Fibroblast of lung (primary cell): ENCODE data around the gene MPRIP. TPM values are rescaled to one million over a fixed set of nuclear protein-coding genes. Genes with fewer than 3 reads are reported as not detected.

Source experiments
- DNase-seq, 2 donors: peaks; one replicate each; pipeline versions ENCODE4 v3.0.0 to v3.0.0-alpha.2; 2010; ENCODE audit warnings: low read depth in 2 of 2
- H2AFZ ChIP-seq: 2 replicates; pipeline ENCODE4 v1.5.1; 2012; ENCODE audit warnings: low read length, control low read depth, inconsistent platforms
- H3K27ac ChIP-seq: 2 replicates; pipeline ENCODE4 v1.5.1; 2011; ENCODE audit warnings: low read length, control low read depth; ENCODE audit not compliant: insufficient read depth
- H3K27me3 ChIP-seq: 2 replicates; pipeline ENCODE4 v1.5.1; 2011; ENCODE audit warnings: mild to moderate bottlenecking, low read length; ENCODE audit not compliant: control insufficient read depth, insufficient read depth
- H3K36me3 ChIP-seq: 2 replicates; pipeline ENCODE4 v1.5.1; 2011; ENCODE audit warnings: low read length; ENCODE audit not compliant: control insufficient read depth, insufficient read depth
- H3K4me1 ChIP-seq: 2 replicates; pipeline ENCODE4 v1.5.1; 2011; ENCODE audit warnings: low read length; ENCODE audit not compliant: control insufficient read depth, insufficient read depth; ENCODE audit errors: extremely low read depth
- H3K4me2 ChIP-seq: 2 replicates; pipeline ENCODE4 v1.5.1; 2011; ENCODE audit warnings: low read length, control low read depth; ENCODE audit not compliant: insufficient read depth; ENCODE audit errors: extremely low read depth
- H3K4me3 ChIP-seq, 4 experiments: fragments of 200-600 bp in 1 of 4; sonication (generic) in 1 of 4; replicated peaks in 1 of 4; 2 replicates each; pipeline ENCODE4 v1.5.1; 2011 to 2016; ENCODE audit warnings: low read length in 4 of 4, low read depth in 3 of 4, mild to moderate bottlenecking in 3 of 4, control low read depth in 2 of 4, inconsistent platforms in 1 of 4, mixed read lengths in 1 of 4; ENCODE audit not compliant: insufficient read depth in 1 of 4; ENCODE audit errors: control extremely low read depth in 1 of 4
- H3K79me2 ChIP-seq: 2 replicates; pipeline ENCODE4 v1.5.1; 2012; ENCODE audit warnings: mild to moderate bottlenecking, low read length, inconsistent platforms; ENCODE audit not compliant: control insufficient read depth, insufficient read depth
- H3K9ac ChIP-seq: 2 replicates; pipeline ENCODE4 v1.5.1; 2011; ENCODE audit warnings: mild to moderate bottlenecking, low read length, control low read depth; ENCODE audit not compliant: insufficient read depth
- H3K9me3 ChIP-seq: 2 replicates; pipeline ENCODE4 v1.5.1; 2012; ENCODE audit warnings: low read depth, low read length; ENCODE audit not compliant: control insufficient read depth, insufficient read depth
- H4K20me1 ChIP-seq: 2 replicates; pipeline ENCODE4 v1.5.1; 2011; ENCODE audit warnings: low read length; ENCODE audit not compliant: control insufficient read depth, insufficient read depth; ENCODE audit errors: extremely low read depth
- CTCF ChIP-seq, 2 donors: IDR thresholded peaks in 1 of 2; conservative IDR thresholded peaks in 1 of 2; 1 replicate in 1 of 2; 2 replicates in 1 of 2; pipeline ENCODE4 v1.5.1; 2011 to 2012; ENCODE audit warnings: low read length in 2 of 2, control low read depth in 1 of 2, inconsistent platforms in 1 of 2, low read depth in 1 of 2, mild to moderate bottlenecking in 1 of 2
- EZH2 ChIP-seq: IDR thresholded peaks from 2 replicates; pipeline ENCODE4 v1.5.1; 2012; ENCODE audit warnings: low read length, control low read depth, mild to moderate bottlenecking; ENCODE audit errors: missing control alignments
- polyA plus RNA-seq, 2 donors: library from polyadenylated mRNA; depleted of rRNA in 1 of 2; stranded (reverse) in 1 of 2; unstranded in 1 of 2; fragments of >200 nt; gene quantifications; 2 replicates each; pipeline ENCODE4 v1.2.1, GENCODE V29; 2011 to 2012; ENCODE audit warnings: missing spikeins in 1 of 2
- total RNA-seq: library from RNA; depleted of rRNA; stranded (reverse); fragments of >200 nt; gene quantifications from 2 replicates; pipeline ENCODE4 v1.2.1, GENCODE V29; 2014

Gene MPRIP
- total and polyA plus RNA-seq, 2 donors (not counting 1 experiment from before 2014, with no cell fraction given), result 104 to 124 TPM

- H3K4me3 ChIP-seq, result no peak overlapping the region
- H3K79me2 ChIP-seq, result no peaks in the 10 kb centered on the region
- H4K20me1 ChIP-seq, result no peaks in the 10 kb centered on the region
- H3K9ac ChIP-seq, result no peak overlapping the region
- no peaks in the 10 kb centered on the region for H3K4me1 ChIP-seq
- DNase-seq, result peak in 1 of 2 donors; percentile 23
- no peaks in the 10 kb centered on the region for H3K9me3 ChIP-seq
- peaks cover 2% of the 10 kb centered on the region for H3K27me3 ChIP-seq
- TF ChIP-seq CTCF (conservative IDR thresholded peaks at IDR 0.05 in 1 of 2, IDR thresholded peaks at IDR 0.05 in 1 of 2; ENCODE audit: low read depth in 1 of 2, low read length in 2 of 2) (peak in 1 of 2 donors; percentile 61), EZH2 (no peak)
- H3K27ac ChIP-seq, result no peak overlapping the region
- H3K4me2 ChIP-seq, result no peak overlapping the region
- H3K36me3 ChIP-seq, result no peaks in the 10 kb centered on the region
- H2AFZ ChIP-seq, result no peak overlapping the region
Observed at GRCh38 chr17:16997514-16998429, 44.5 kb upstream of the MPRIP start.

GRCh38 chr17:16999931-17000625, 42.2 kb upstream of the MPRIP start:
- H3K27ac ChIP-seq, result no peak overlapping the region
- H3K79me2 ChIP-seq, result no peaks in the 10 kb centered on the region
- TF ChIP-seq CTCF (conservative IDR thresholded peaks at IDR 0.05 in 1 of 2, IDR thresholded peaks at IDR 0.05 in 1 of 2; ENCODE audit: low read depth in 1 of 2, low read length in 2 of 2) (no peak), EZH2 (no peak)
- no peak overlapping the region for H2AFZ ChIP-seq
- H3K4me2 ChIP-seq, result no peak overlapping the region
- no peak overlapping the region for H3K4me3 ChIP-seq
- no peaks in the 10 kb centered on the region for H4K20me1 ChIP-seq
- no peaks in the 10 kb centered on the region for H3K4me1 ChIP-seq
- peaks cover 2% of the 10 kb centered on the region for H3K27me3 ChIP-seq
- H3K9me3 ChIP-seq, result no peaks in the 10 kb centered on the region
- no peaks in the 10 kb centered on the region for H3K36me3 ChIP-seq
- no peak overlapping the region for H3K9ac ChIP-seq
- DNase-seq, result no peak

- Histone ChIP-seq H3K9me3 (no peaks in the 10 kb centered on the region), H3K36me3 (no peaks in the 10 kb centered on the region), H3K9ac (no peak overlapping the region), H3K4me3 (no peak overlapping the region), H2AFZ (no peak overlapping the region), H3K4me1 (no peaks in the 10 kb centered on the region), H3K79me2 (no peaks in the 10 kb centered on the region), H3K4me2 (no peak overlapping the region), H4K20me1 (no peaks in the 10 kb centered on the region), H3K27ac (no peak overlapping the region), H3K27me3 (peaks cover 2% of the 10 kb centered on the region)
- TF ChIP-seq EZH2 (no peak), CTCF (conservative IDR thresholded peaks at IDR 0.05 in 1 of 2, IDR thresholded peaks at IDR 0.05 in 1 of 2; ENCODE audit: low read depth in 1 of 2, low read length in 2 of 2) (peak in 1 of 2 donors; percentile 1)
- DNase-seq, result no peak
Observed at GRCh38 chr17:17001076-17001777, 41.0 kb upstream of the MPRIP start.
